ENCODE data around the gene SMIM22. TPM values are rescaled to one million over a fixed set of nuclear protein-coding genes. Genes with fewer than 3 reads are reported as not detected.

The SMIM22 gene
- total and polyA plus RNA-seq, 2 of the 8 experiments (the other 6 are each of a cell fraction or from before 2014, with no cell fraction given): not detected

GRCh38 chr16:4811242-4811641, 16.1 kb downstream of the SMIM22 start:
- Histone ChIP-seq H3K9ac (replicated peaks in 1 of 4; ENCODE audit: extremely low read depth in 1 of 4, low read depth in 3 of 4, low read length in 3 of 4) (no peak overlapping the region), H3K18ac (ENCODE audit: extremely low read depth, low read length) (no peak overlapping the region), H3K79me2 (ENCODE audit: control insufficient read depth in 1 of 2, insufficient read depth in 2 of 2, low read length in 2 of 2) (no peaks in the 10 kb centered on the region), H2BK12ac (ENCODE audit: low read depth, low read length) (no peak overlapping the region), H3K36me3 (ENCODE audit: control insufficient read depth in 2 of 4, insufficient read depth in 4 of 4, low read length in 3 of 4) (peaks cover 10 to 56% (median 40%) of the 10 kb centered on the region in 4 experiments), H2BK15ac (ENCODE audit: low read length) (no peak overlapping the region), H4K20me1 (replicated peaks in 1 of 2; ENCODE audit: control insufficient read depth in 1 of 2, insufficient read depth in 2 of 2, low read length in 2 of 2) (peaks cover 0 to 6% of the 10 kb centered on the region in 2 experiments), H2AFZ (ENCODE audit: low read length) (no peak overlapping the region), H2BK5ac (ENCODE audit: low read depth, low read length) (no peak overlapping the region), H4K8ac (ENCODE audit: extremely low read depth, insufficient read depth, low read length) (no peak overlapping the region), H3K4ac (replicated peaks; ENCODE audit: insufficient read length, low read depth, low read length) (no peak overlapping the region), H3K23me2 (ENCODE audit: low read depth, low read length) (no peaks in the 10 kb centered on the region), H2BK20ac (ENCODE audit: low read length) (no peak overlapping the region), H4K5ac (ENCODE audit: insufficient read length, low read depth, low read length) (no peak overlapping the region), H3K79me1 (ENCODE audit: low read depth, low read length) (no peaks in the 10 kb centered on the region), H3K4me3 (ENCODE audit: extremely low read depth in 1 of 4, insufficient read depth in 2 of 4, low read depth in 3 of 4, low read length in 4 of 4) (no peak overlapping the region), H2AK5ac (ENCODE audit: low read depth, low read length) (no peak overlapping the region), H3K27me3 (replicated peaks in 1 of 4; ENCODE audit: control insufficient read depth in 3 of 4, extremely low read depth in 1 of 4, insufficient read depth in 3 of 4, low read length in 3 of 4) (no peaks in the 10 kb centered on the region), H3K23ac (ENCODE audit: insufficient read length) (no peak overlapping the region), H3K27ac (ENCODE audit: low read depth, low read length) (no peak overlapping the region), H3K4me1 (replicated peaks in 1 of 4; ENCODE audit: control insufficient read depth in 3 of 4, insufficient read depth in 4 of 4, low read length in 3 of 4) (no peaks in the 10 kb centered on the region), H4K91ac (replicated peaks; ENCODE audit: insufficient read length, low read length) (no peak overlapping the region), H3K9me3 (ENCODE audit: insufficient read depth in 2 of 2, low read depth in 1 of 2, low read length in 1 of 2) (no peaks in the 10 kb centered on the region), H3K56ac (replicated peaks; ENCODE audit: insufficient read length, low read depth, low read length) (no peak overlapping the region), H3K4me2 (ENCODE audit: insufficient read depth in 1 of 2, low read depth in 2 of 2, low read length in 2 of 2) (no peak overlapping the region), H3K14ac (ENCODE audit: insufficient read length) (no peak overlapping the region), H2BK120ac (replicated peaks; ENCODE audit: low read depth, low read length) (no peak overlapping the region)
- WGBS, 2 experiments (ENCODE audit: extremely low coverage in 1 of 2, insufficient coverage in 1 of 2, insufficient read length in 1 of 2, insufficient replicate concordance in 2 of 2, low coverage in 1 of 2, low lambda C conversion rate in 2 of 2, missing lambda C conversion rate in 1 of 2): 91% methylated on average over 3 of the region's 3 CpGs; no CpG with 5 or more reads in 1 of the 2 experiments
- TF ChIP-seq TEAD4 (IDR thresholded peaks at IDR 0.05; ENCODE audit: low read depth, low read length): no peak
- ChIA-PET CTCF (ENCODE audit: partially characterized antibody) (interaction anchor here (0.6 kb wide), 1 partner anchor 341 kb away, joined by 3 read pairs; no protein-coding TSS in a partner anchor), POLR2A (ENCODE audit: partially characterized antibody) (interaction anchor here (1.2 to 1.3 kb wide), 3 partner anchors 26 to 38 kb away, joined by 3 read pairs; no protein-coding TSS in a partner anchor)
- no peak for DNase-seq (ENCODE audit: low read depth in 1 of 2, low spot score in 2 of 2)
- no peak for FAIRE-seq

All from H1 (cell line).